Natural killer cell (primary cell): ENCODE measurements around the gene IFNG. TPM values are rescaled to one million over a fixed set of nuclear protein-coding genes. Genes with fewer than 3 reads are reported as not detected.
A peak's percentile ranks its signal among the peaks of the same experiment; 100 is the strongest.

ENCODE experiments used
- ATAC-seq, 3 donors: fragments of 150-1000 bp in 2 of 3; fragments of 200-7000 bp in 1 of 3; cut with Tn5 transposase; 1 replicate in 1 of 3; 2 replicates in 2 of 3; pipeline ENCODE4 v1.10.0; 2021; ENCODE audit warnings: mild to moderate bottlenecking in 2 of 3, moderate library complexity in 2 of 3
- DNase-seq, 2 donors: peaks; one replicate each; pipeline versions ENCODE4 v3.0.0 to v3.0.0-alpha.2; 2013 to 2021; ENCODE audit warnings: mixed read lengths in 1 of 2
- H3K27ac ChIP-seq: one replicate; pipeline ENCODE4 v1.5.1; 2013; ENCODE audit warnings: mild to moderate bottlenecking, low read length
- H3K27me3 ChIP-seq: one replicate; pipeline ENCODE4 v1.6.1; 2013; ENCODE audit warnings: low read length; ENCODE audit not compliant: control insufficient read depth, insufficient read depth
- H3K36me3 ChIP-seq: one replicate; pipeline ENCODE4 v1.6.1; 2013; ENCODE audit warnings: low read length; ENCODE audit not compliant: control insufficient read depth, insufficient read depth
- H3K4me1 ChIP-seq: one replicate; pipeline ENCODE4 v1.6.1; 2013; ENCODE audit warnings: low read length; ENCODE audit not compliant: control insufficient read depth, insufficient read depth
- H3K4me3 ChIP-seq: one replicate; pipeline ENCODE4 v1.5.1; 2013; ENCODE audit warnings: low read length
- H3K9me3 ChIP-seq: one replicate; pipeline ENCODE4 v1.6.1; 2013; ENCODE audit warnings: low read length; ENCODE audit not compliant: control insufficient read depth, insufficient read depth
- H3K27ac Mint-ChIP-seq, 2 donors: one replicate each; pipeline ENCODE4 v1.8.0; 2022; ENCODE audit warnings: mild to moderate bottlenecking in 2 of 2, mixed read lengths in 2 of 2, moderate library complexity in 1 of 2
- H3K27me3 Mint-ChIP-seq, 2 donors: one replicate each; pipeline ENCODE4 v1.8.0; 2022; ENCODE audit warnings: low read depth in 2 of 2, mixed read lengths in 2 of 2
- H3K36me3 Mint-ChIP-seq: one replicate; pipeline ENCODE4 v1.8.0; 2022; ENCODE audit warnings: mixed read lengths
- H3K4me1 Mint-ChIP-seq, 2 donors: one replicate each; pipeline ENCODE4 v1.8.0; 2022; ENCODE audit warnings: mixed read lengths in 2 of 2
- H3K4me3 Mint-ChIP-seq: one replicate; pipeline ENCODE4 v1.8.0; 2022; ENCODE audit warnings: mild to moderate bottlenecking, moderate library complexity, mixed read lengths
- H3K9me3 Mint-ChIP-seq, 2 donors: one replicate each; pipeline ENCODE4 v1.8.0; 2022; ENCODE audit warnings: mixed read lengths in 2 of 2
- WGBS: methylation state at CpG from one replicate; pipeline ENCODE4 v1.1.7; 2013; ENCODE audit warnings: missing lambda C conversion rate; ENCODE audit not compliant: insufficient coverage; 5-methylcytosine and 5-hydroxymethylcytosine counted together
- intact Hi-C: fragments of 100-400 bp; cut with micrococcal nuclease; formaldehyde crosslinking; loops from one replicate; pipeline ENCODE4 v1.14.2; 2022
- total RNA-seq, 4 donors: library from RNA; stranded (reverse); fragments of 120-200 nt in 1 of 4; gene quantifications; one replicate each; pipeline versions ENCODE4 v1.2.3 to v1.2.4, GENCODE V29; 2013 to 2022
- TF ChIP-seq, protein P1 (sequence below): fragments of 200-600 bp; IDR thresholded peaks from one replicate; pipeline ENCODE4 v1.8.0; 2022; ENCODE audit warnings: antibody characterized with exemption

IFNG gene
- total RNA-seq, 3 donors from 2014 or later (not counting 1 experiment from before 2014, with no cell fraction given): 66.5 to 248 (median 124) TPM

DNA sequence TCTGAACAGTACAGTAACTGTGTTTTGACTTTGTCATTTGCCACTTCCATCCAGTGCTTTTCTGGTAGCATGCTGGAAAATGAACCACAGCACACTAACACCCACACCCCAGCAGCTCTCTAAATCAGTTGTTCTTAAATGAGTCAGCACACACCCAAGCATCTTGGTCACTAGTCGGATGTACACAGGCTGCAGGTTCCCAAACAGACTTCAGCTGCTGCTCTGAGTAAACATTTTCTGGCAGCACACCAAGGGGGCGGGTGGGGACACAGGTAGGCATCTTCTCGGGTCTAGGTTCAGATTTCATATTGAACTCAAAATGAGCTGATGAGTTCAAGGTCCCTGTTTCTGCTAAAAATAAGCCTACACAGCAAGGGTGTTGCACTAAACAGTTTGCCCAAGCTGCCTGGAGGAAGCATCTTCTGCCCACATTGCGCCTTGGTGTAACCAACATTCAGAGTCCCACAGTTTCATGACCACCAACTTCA is 39.8 kb downstream of the IFNG start:
- TF ChIP-seq, protein P1, sequence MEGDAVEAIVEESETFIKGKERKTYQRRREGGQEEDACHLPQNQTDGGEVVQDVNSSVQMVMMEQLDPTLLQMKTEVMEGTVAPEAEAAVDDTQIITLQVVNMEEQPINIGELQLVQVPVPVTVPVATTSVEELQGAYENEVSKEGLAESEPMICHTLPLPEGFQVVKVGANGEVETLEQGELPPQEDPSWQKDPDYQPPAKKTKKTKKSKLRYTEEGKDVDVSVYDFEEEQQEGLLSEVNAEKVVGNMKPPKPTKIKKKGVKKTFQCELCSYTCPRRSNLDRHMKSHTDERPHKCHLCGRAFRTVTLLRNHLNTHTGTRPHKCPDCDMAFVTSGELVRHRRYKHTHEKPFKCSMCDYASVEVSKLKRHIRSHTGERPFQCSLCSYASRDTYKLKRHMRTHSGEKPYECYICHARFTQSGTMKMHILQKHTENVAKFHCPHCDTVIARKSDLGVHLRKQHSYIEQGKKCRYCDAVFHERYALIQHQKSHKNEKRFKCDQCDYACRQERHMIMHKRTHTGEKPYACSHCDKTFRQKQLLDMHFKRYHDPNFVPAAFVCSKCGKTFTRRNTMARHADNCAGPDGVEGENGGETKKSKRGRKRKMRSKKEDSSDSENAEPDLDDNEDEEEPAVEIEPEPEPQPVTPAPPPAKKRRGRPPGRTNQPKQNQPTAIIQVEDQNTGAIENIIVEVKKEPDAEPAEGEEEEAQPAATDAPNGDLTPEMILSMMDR: no peak
- Mint-ChIP-seq H3K4me3 (no peak overlapping the region), H3K36me3 (no peaks in the 10 kb centered on the region), H3K4me1 (peaks cover 0 to 14% of the 10 kb centered on the region in 2 donors), H3K9me3 (no peaks in the 10 kb centered on the region), H3K27ac (no peak overlapping the region), H3K27me3 (no peaks in the 10 kb centered on the region)
- intact Hi-C loops: loop anchor here (1.0 to 5.0 kb wide), 5 partner anchors 39 to 77 kb away; partner anchors contain the start of gene IFNG
- DNase-seq (peak; percentile 50 to 63), ATAC-seq (peak; percentile 80 to 85 (median 85))
- no peaks in the 10 kb centered on the region for H3K27me3 ChIP-seq
- peak overlapping the region; percentile 62 for H3K27ac ChIP-seq
- H3K36me3 ChIP-seq: no peaks in the 10 kb centered on the region
- H3K4me3 ChIP-seq: no peak overlapping the region
- H3K9me3 ChIP-seq: no peaks in the 10 kb centered on the region
- WGBS: 18% methylated on average over 4 of the region's 4 CpGs
- peaks cover 41% of the 10 kb centered on the region for H3K4me1 ChIP-seq

DNA sequence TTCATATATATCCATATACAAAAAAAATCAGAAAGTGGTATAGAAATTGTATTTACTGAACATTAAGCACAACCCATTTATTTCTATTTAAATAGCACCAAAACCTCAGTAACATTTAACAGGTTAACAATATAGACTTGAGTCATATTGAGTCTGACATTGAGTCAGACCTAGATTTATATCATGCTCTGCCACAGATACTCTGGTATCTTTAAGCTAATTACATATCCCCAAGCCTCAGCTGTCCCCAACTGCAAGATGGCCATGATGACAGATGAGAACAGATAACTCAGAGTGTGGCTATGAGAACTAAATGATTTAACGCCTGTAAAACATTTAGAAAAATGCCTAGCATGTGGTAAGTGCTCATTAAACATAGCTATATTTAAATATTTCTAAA is 40.3 kb downstream of the IFNG start:
- ATAC-seq: peak; percentile 42 to 62 (median 49)
- TF ChIP-seq, protein P1: no peak
- intact Hi-C loops: loop anchor here (1.0 to 5.0 kb wide), 4 partner anchors 39 to 77 kb away; partner anchors contain the start of gene IFNG
- Mint-ChIP-seq H3K4me1 (peaks cover 0 to 9% of the 10 kb centered on the region in 2 donors), H3K4me3 (no peak overlapping the region), H3K27ac (no peak overlapping the region), H3K27me3 (no peaks in the 10 kb centered on the region), H3K36me3 (no peaks in the 10 kb centered on the region), H3K9me3 (no peaks in the 10 kb centered on the region)
- no peak overlapping the region for H3K4me3 ChIP-seq
- H3K27ac ChIP-seq: peak overlapping the region; percentile 72
- H3K9me3 ChIP-seq: no peaks in the 10 kb centered on the region
- no CpG with 5 or more reads among the region's 1 CpG for WGBS
- peak in 1 of 2 donors; percentile 23 for DNase-seq
- peaks cover 41% of the 10 kb centered on the region for H3K4me1 ChIP-seq
- H3K27me3 ChIP-seq: no peaks in the 10 kb centered on the region
- H3K36me3 ChIP-seq: no peaks in the 10 kb centered on the region

DNA sequence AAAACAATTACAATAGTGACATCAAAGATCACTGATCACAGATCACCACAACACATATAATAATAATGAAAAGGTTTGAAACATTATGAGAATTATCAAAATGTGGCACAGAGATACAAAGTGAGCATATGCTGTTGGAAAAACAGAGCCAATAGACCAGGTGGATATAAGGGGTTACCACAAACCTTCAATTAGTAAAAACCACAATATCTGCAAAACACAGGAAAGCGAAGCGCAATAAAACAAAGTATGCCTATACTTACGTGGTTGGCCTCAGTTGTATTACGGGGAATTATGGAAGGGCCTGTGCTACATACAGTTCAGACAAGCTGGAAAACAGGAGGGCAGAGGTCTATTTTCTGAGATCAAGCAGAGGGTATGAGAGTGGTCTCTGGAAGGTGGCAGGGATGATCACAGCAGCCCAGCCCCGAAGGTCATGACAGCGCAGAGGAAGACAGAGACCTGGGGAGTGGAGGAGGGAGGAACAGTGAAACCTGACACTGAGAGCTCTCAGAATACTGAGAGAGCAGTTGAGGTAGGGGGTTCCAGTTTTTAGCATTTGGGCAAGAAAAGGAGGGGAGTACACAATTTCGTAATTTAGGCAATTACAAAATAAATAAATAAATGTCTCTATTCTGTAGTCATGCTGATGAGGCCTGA is 41.3 kb downstream of the IFNG start:
- DNase-seq: peak in 1 of 2 donors; percentile 23
- H3K4me1 Mint-ChIP-seq: peaks cover 8 to 16% of the 10 kb centered on the region in 2 donors
- Histone ChIP-seq H3K9me3 (no peaks in the 10 kb centered on the region), H3K36me3 (no peaks in the 10 kb centered on the region), H3K27ac (peak overlapping the region; percentile 72), H3K4me3 (no peak overlapping the region), H3K4me1 (peaks cover 41% of the 10 kb centered on the region), H3K27me3 (no peaks in the 10 kb centered on the region)
- H3K9me3 Mint-ChIP-seq: no peaks in the 10 kb centered on the region
- ATAC-seq: no peak
- 67% methylated on average over 6 of the region's 7 CpGs for WGBS
- TF ChIP-seq, protein P1: no peak
- H3K27ac Mint-ChIP-seq: no peak overlapping the region
- no peaks in the 10 kb centered on the region for H3K27me3 Mint-ChIP-seq
- H3K4me3 Mint-ChIP-seq: peak overlapping the region; percentile 64
- H3K36me3 Mint-ChIP-seq: no peaks in the 10 kb centered on the region
- intact Hi-C loops: loop anchor here (5.0 kb wide), 1 partner anchor 76 kb away; no protein-coding TSS in a partner anchor
